HEK293T (cell line): ENCODE data around the gene ARL14.

ENCODE experiments used
- ARNT ChIP-seq: fragments of 450-650 bp; IDR thresholded peaks from 2 replicates; pipeline ENCODE4 v1.6.1; 2017; ENCODE audit warnings: mild to moderate bottlenecking
- ELF4 ChIP-seq: fragments of 450-650 bp; IDR thresholded peaks from 2 replicates; pipeline ENCODE4 v1.6.1; 2017; ENCODE audit warnings: antibody characterized with exemption
- FOXM1 ChIP-seq: fragments of 450-650 bp; IDR thresholded peaks from 2 replicates; pipeline ENCODE4 v1.6.1; 2017; ENCODE audit warnings: mild to moderate bottlenecking, borderline replicate concordance
- LEF1 ChIP-seq: fragments of 450-650 bp; IDR thresholded peaks from 2 replicates; pipeline ENCODE4 v1.6.1; 2017; ENCODE audit warnings: mild to moderate bottlenecking, borderline replicate concordance
- NFRKB ChIP-seq: fragments of 450-650 bp; IDR thresholded peaks from 2 replicates; pipeline ENCODE4 v1.6.1; 2016; ENCODE audit warnings: mild to moderate bottlenecking, moderate library complexity
- SP1 ChIP-seq: fragments of 450-650 bp; IDR thresholded peaks from 2 replicates; pipeline ENCODE4 v1.6.1; 2017
- TARDBP ChIP-seq: fragments of 450-650 bp; IDR thresholded peaks from 2 replicates; pipeline ENCODE4 v1.6.1; 2016
- ZNF384 ChIP-seq: fragments of 450-650 bp; IDR thresholded peaks from 2 replicates; pipeline ENCODE4 v1.6.1; 2016

GRCh38 chr3:160637086-160637485 lies 39.9 kb upstream of the ARL14 start:
- no peak for TF ChIP-seq ELF4
- TF ChIP-seq NFRKB: no peak
- TF ChIP-seq FOXM1: no peak
- TF ChIP-seq ARNT: no peak
- no peak for TF ChIP-seq LEF1
- no peak for TF ChIP-seq ZNF384
- no peak for TF ChIP-seq SP1
- TF ChIP-seq TARDBP: no peak
